Measurements from ENCODE around the gene APH1A.
A peak's percentile ranks its signal among the peaks of the same experiment; 100 is the strongest.
"Not testable (repeated sequence)": the region's sequence is repeated elsewhere in the genome, so short reads cannot be mapped to it uniquely, and the experiment has no call there.

Gene APH1A

DNA sequence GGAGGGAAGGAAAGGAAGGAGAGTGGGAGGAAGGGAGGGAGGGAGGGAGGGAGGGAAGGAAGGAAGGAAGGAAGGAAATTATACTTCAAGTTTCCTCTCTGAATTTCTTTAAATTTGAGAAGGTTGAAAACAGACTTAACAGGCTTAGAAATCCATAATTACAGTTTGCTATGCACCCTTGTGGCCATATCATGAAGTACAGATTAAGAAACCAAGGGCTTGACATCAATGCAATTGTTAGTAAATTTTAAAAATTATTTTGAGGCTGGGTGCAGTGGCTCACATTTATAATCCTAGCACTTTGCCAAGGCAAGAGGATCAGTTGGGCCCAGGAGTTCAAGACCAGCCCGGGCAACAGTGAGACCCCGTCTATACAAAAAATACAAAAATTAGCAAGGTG lies 47.3 kb downstream of the APH1A start:
- TF ChIP-seq SPI1 (IDR thresholded peaks at IDR 0.05; ENCODE audit: borderline replicate concordance, low read depth) (no peak), GABPA (IDR thresholded peaks at IDR 0.05; ENCODE audit: low read depth) (no peak), POLR2AphosphoS5 (IDR thresholded peaks at IDR 0.05; ENCODE audit: low read depth) (no peak)
- TF ChIP-seq, protein P1, sequence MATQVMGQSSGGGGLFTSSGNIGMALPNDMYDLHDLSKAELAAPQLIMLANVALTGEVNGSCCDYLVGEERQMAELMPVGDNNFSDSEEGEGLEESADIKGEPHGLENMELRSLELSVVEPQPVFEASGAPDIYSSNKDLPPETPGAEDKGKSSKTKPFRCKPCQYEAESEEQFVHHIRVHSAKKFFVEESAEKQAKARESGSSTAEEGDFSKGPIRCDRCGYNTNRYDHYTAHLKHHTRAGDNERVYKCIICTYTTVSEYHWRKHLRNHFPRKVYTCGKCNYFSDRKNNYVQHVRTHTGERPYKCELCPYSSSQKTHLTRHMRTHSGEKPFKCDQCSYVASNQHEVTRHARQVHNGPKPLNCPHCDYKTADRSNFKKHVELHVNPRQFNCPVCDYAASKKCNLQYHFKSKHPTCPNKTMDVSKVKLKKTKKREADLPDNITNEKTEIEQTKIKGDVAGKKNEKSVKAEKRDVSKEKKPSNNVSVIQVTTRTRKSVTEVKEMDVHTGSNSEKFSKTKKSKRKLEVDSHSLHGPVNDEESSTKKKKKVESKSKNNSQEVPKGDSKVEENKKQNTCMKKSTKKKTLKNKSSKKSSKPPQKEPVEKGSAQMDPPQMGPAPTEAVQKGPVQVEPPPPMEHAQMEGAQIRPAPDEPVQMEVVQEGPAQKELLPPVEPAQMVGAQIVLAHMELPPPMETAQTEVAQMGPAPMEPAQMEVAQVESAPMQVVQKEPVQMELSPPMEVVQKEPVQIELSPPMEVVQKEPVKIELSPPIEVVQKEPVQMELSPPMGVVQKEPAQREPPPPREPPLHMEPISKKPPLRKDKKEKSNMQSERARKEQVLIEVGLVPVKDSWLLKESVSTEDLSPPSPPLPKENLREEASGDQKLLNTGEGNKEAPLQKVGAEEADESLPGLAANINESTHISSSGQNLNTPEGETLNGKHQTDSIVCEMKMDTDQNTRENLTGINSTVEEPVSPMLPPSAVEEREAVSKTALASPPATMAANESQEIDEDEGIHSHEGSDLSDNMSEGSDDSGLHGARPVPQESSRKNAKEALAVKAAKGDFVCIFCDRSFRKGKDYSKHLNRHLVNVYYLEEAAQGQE (IDR thresholded peaks at IDR 0.05; ENCODE audit: insufficient replicate concordance, low read depth) = no peak
- TF ChIP-seq, protein P2, sequence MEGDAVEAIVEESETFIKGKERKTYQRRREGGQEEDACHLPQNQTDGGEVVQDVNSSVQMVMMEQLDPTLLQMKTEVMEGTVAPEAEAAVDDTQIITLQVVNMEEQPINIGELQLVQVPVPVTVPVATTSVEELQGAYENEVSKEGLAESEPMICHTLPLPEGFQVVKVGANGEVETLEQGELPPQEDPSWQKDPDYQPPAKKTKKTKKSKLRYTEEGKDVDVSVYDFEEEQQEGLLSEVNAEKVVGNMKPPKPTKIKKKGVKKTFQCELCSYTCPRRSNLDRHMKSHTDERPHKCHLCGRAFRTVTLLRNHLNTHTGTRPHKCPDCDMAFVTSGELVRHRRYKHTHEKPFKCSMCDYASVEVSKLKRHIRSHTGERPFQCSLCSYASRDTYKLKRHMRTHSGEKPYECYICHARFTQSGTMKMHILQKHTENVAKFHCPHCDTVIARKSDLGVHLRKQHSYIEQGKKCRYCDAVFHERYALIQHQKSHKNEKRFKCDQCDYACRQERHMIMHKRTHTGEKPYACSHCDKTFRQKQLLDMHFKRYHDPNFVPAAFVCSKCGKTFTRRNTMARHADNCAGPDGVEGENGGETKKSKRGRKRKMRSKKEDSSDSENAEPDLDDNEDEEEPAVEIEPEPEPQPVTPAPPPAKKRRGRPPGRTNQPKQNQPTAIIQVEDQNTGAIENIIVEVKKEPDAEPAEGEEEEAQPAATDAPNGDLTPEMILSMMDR (IDR thresholded peaks at IDR 0.05; ENCODE audit: insufficient read depth, low read length) = peak; percentile 20
- H3K27me3 ChIP-seq (ENCODE audit: insufficient read depth, poor library complexity, severe bottlenecking) = no peaks in the 10 kb centered on the region
- H3K27ac ChIP-seq (replicated peaks) = no peak overlapping the region
- DNase-seq (ENCODE audit: low read depth in 1 of 2, low spot score in 1 of 2) = no peak
- H3K4me3 ChIP-seq (replicated peaks; ENCODE audit: insufficient read depth, low read length) = no peak overlapping the region

DNA sequence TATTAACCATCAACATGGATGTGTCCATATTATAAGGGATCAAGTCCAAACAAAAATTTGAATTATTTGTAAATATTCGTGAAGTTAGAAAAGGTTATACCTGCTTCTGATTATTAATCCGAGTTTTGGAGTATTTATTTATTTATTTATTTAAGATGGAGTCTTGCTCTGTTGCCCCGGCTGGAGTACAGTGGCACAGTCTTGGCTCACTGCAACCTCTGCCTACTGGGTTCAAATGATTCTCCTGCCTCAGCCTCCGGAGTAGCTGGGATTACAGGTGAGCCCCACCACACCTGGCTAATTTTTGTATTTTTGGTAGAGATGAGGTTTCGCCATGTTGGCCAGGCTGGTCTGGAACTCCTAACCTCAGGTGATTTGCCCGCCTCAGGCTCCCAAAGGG lies 53.0 kb downstream of the APH1A start:
- H3K27ac ChIP-seq (replicated peaks); H3K27me3 ChIP-seq (ENCODE audit: insufficient read depth, poor library complexity, severe bottlenecking); H3K4me3 ChIP-seq (replicated peaks; ENCODE audit: insufficient read depth, low read length); DNase-seq (ENCODE audit: low read depth in 1 of 2, low spot score in 1 of 2): not testable (repeated sequence)
